MG63 (cell line): ENCODE results near the gene CNGA3. TPM values are rescaled to one million over a fixed set of nuclear protein-coding genes. Genes with fewer than 3 reads are reported as not detected.
A peak's percentile ranks its signal among the peaks of the same experiment; 100 is the strongest.
"Not testable (repeated sequence)": the region's sequence is repeated elsewhere in the genome, so short reads cannot be mapped to it uniquely, and the experiment has no call there.

ENCODE experiments used
- DNase-seq: peaks from one replicate; pipeline ENCODE4 v3.0.0-alpha.2; 2020
- H3K27me3 ChIP-seq: fragments of 250-450 bp; sonication (Bioruptor Pico); 2 replicates; pipeline ENCODE4 v1.5.1; 2020; ENCODE audit warnings: mild to moderate bottlenecking, moderate library complexity
- H3K36me3 ChIP-seq: fragments of 250-450 bp; sonication (Bioruptor Pico); 2 replicates; pipeline ENCODE4 v1.5.1; 2020; ENCODE audit warnings: mild to moderate bottlenecking, moderate library complexity
- H3K4me3 ChIP-seq: fragments of 250-450 bp; sonication (Bioruptor Pico); 2 replicates; pipeline ENCODE4 v1.5.1; 2020; ENCODE audit warnings: mild to moderate bottlenecking, moderate library complexity
- H3K9me3 ChIP-seq: fragments of 250-450 bp; sonication (Bioruptor Pico); 2 replicates; pipeline ENCODE4 v1.5.1; 2020; ENCODE audit warnings: mild to moderate bottlenecking, moderate library complexity
- total RNA-seq: library from RNA; depleted of rRNA; stranded (reverse); fragments of >200 nt; shearing (Covaris generic); gene quantifications from 2 replicates; pipeline ENCODE4 v1.2.3, GENCODE V29; 2014; ENCODE audit warnings: low replicate concordance

CNGA3 gene
- total RNA-seq, 1 experiment from 2014 or later: not detected

GRCh38 chr2:98405301-98405700, 59.0 kb downstream of the CNGA3 start:
- Histone ChIP-seq H3K9me3 (no peaks in the 10 kb centered on the region), H3K27me3 (peaks cover 17% of the 10 kb centered on the region), H3K36me3 (no peaks in the 10 kb centered on the region), H3K4me3 (no peak overlapping the region)
- DNase-seq: no peak

DNA sequence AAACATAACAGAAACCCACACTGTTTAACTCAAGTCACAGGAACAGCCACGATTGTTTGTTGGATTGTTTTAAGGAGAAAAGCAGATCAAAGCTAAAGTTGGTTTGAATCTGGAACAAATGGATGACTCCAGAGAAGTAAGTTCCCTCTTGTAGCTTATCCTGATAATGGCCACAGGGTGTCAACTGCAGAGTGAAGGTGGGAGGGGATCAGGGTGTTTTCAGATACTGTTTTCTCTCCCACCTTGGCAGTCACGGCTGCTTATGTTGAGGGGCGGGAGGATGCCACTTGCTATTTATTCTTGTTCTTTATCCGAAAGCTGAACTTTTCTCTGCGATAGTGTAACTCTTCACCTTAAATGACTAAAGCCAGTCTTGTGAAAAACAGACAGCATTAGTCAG, 61.9 kb downstream of the CNGA3 start:
- no peak for DNase-seq
- no peaks in the 10 kb centered on the region for H3K36me3 ChIP-seq
- H3K27me3 ChIP-seq: no peaks in the 10 kb centered on the region; the same call in 1 of the 2 replicates
- no peak overlapping the region for H3K4me3 ChIP-seq
- H3K9me3 ChIP-seq: no peaks in the 10 kb centered on the region

GRCh38 chr2:98412751-98413458, 66.6 kb downstream of the CNGA3 start:
- Histone ChIP-seq H3K36me3 (no peaks in the 10 kb centered on the region), H3K4me3 (no peak overlapping the region), H3K27me3 (no peaks in the 10 kb centered on the region), H3K9me3 (no peaks in the 10 kb centered on the region)
- DNase-seq: peak; percentile 5

DNA sequence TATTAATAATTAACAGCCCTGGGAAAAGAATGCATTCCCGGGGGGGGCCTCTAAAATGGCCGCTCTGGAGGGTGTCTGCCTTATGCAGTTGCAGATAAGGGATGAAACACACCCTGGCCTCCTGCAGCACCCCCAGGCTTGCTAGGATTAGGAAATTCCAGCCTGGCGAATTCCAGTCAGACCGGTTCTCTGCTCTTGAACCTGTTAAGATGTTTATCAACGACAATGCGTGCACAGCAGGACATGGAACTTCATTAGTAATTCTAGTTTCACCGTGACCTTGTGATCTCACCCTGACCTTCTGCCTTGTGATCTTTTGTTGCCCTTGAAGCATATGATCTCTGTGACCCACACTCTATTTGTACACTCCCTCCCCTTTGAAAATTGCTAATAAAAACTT, 68.0 kb downstream of the CNGA3 start:
- not testable (repeated sequence) for DNase-seq, H3K36me3 ChIP-seq, H3K9me3 ChIP-seq, H3K4me3 ChIP-seq, H3K27me3 ChIP-seq

DNA sequence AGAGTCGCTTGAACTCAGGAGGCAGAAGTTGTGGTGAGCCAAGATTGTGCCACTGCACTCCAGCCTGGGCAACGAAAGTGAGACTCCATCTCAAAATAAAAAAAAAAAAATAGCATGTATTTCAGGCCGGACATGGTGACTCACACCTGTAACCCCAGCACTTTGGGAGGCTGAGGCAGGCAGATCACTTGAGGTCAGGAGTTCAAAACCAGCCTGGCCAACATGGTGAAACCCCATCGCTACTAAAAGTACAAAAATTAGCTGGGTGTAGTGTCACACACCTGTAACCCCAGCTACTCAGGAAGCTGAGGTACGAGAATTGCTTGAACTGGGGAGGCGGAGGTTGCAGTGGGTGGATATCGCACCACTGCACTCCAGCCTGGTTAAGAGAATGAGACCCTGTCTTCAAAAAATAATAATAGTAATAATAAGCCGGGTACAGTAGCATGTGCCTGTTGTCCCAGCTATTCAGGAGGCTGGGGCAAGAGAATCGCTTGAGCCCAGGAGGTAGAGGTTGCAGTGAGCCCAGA, 69.5 kb downstream of the CNGA3 start:
- H3K27me3 ChIP-seq, DNase-seq, H3K9me3 ChIP-seq, H3K4me3 ChIP-seq, H3K36me3 ChIP-seq: not testable (repeated sequence)

GRCh38 chr2:98416383-98417159, 70.3 kb downstream of the CNGA3 start:
- Histone ChIP-seq H3K36me3 (no peaks in the 10 kb centered on the region), H3K9me3 (0 out of 2 replicates have a peak, but pooled peaks cover 2% of the 10 kb centered on the region), H3K4me3 (no peak overlapping the region), H3K27me3 (no peaks in the 10 kb centered on the region)
- DNase-seq: no peak

DNA sequence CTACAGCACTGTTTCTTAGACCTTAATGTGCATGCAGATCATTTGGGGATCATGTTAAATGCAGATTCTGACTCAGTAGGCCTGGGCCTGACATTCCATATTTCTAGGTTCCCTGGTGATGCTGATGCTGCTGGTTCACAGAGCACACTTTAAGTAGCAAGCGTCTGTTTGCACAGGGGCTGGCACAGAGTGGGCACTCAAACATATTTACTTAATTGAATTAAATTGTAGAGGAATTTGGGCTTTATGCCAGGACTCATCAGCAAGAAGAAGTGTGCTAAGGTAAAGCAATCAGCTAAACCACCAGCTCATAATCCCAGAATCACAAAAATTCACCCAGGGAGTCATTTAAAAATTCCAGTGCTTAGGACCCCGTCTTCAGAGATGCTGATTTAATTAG, 73.3 kb downstream of the CNGA3 start:
- no peaks in the 10 kb centered on the region for H3K27me3 ChIP-seq

GRCh38 chr2:98419977-98420725, 73.9 kb downstream of the CNGA3 start:
- H3K36me3 ChIP-seq: no peaks in the 10 kb centered on the region
- no peak for DNase-seq
- H3K27me3 ChIP-seq: no peaks in the 10 kb centered on the region
- H3K4me3 ChIP-seq: no peak overlapping the region
- peaks cover 9% of the 10 kb centered on the region for H3K9me3 ChIP-seq

More for the DNA sequence above, 73.3 kb downstream of the CNGA3 start:
- H3K4me3 ChIP-seq: no peak overlapping the region
- no peak for DNase-seq
- peaks cover 9% of the 10 kb centered on the region for H3K9me3 ChIP-seq
- H3K36me3 ChIP-seq: no peaks in the 10 kb centered on the region

GRCh38 chr2:98422449-98422848, 76.2 kb downstream of the CNGA3 start:
- peaks cover 9% of the 10 kb centered on the region for H3K9me3 ChIP-seq
- H3K4me3 ChIP-seq: no peak overlapping the region
- no peaks in the 10 kb centered on the region for H3K36me3 ChIP-seq
- no peak for DNase-seq
- H3K27me3 ChIP-seq: no peaks in the 10 kb centered on the region

DNA sequence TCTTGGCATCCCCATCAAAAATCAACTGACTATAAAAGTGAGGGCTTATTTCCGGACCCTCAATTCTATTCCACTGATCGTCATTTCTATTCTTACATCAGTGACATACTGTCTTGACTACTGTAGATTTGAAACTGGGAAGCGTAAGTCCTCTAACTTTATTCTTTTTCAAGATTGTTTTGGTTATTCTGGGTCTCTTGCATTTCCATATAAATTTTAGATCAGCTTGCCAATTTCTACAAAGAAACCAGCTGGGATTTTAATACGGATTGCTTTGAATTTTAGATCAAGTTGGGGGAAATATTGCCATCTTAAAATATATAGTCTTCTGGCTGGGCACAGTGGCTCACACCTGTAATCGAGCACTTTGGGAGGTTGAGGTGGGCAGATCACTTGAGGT, 80.5 kb downstream of the CNGA3 start:
- no peaks in the 10 kb centered on the region for H3K36me3 ChIP-seq
- H3K9me3 ChIP-seq: peaks cover 7% of the 10 kb centered on the region
- DNase-seq: no peak
- H3K27me3 ChIP-seq: no peaks in the 10 kb centered on the region
- no peak overlapping the region for H3K4me3 ChIP-seq

GRCh38 chr2:98432145-98432544, 85.9 kb downstream of the CNGA3 start:
- H3K9me3 ChIP-seq: peaks cover 6% of the 10 kb centered on the region
- no peaks in the 10 kb centered on the region for H3K27me3 ChIP-seq
- H3K4me3 ChIP-seq: no peak overlapping the region
- H3K36me3 ChIP-seq: no peaks in the 10 kb centered on the region
- no peak for DNase-seq

DNA sequence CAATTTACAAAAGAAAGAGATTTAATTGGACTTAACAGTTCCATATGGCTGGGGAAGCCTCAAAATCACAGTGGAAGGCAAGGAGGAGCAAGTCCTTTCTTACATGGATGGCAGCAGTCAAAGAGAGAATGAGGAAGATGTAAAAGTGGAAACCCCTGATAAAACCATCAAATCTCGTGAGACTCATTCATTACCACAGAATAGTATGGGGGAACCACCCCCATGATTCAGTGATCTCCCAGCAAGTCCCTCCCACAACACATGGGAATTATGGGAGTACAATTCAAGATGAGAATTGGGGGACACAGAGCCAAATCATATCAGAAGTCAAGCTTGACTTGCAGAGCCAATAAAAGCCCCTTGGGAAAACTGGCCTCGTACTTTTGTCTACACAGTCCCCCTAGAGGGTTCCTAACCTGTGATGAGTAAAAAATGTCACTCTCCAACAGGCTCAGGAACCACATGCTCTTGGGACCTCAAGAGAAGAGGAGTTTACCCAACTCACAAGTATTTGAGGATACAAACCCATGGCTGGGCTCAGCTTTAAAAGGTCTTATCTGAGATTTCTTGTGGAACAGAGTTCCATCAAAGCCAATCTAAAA, 87.2 kb downstream of the CNGA3 start:
- H3K27me3 ChIP-seq: no peaks in the 10 kb centered on the region; the same call in 1 of the 2 replicates
- H3K36me3 ChIP-seq: no peaks in the 10 kb centered on the region
- H3K4me3 ChIP-seq: no peak overlapping the region

DNA sequence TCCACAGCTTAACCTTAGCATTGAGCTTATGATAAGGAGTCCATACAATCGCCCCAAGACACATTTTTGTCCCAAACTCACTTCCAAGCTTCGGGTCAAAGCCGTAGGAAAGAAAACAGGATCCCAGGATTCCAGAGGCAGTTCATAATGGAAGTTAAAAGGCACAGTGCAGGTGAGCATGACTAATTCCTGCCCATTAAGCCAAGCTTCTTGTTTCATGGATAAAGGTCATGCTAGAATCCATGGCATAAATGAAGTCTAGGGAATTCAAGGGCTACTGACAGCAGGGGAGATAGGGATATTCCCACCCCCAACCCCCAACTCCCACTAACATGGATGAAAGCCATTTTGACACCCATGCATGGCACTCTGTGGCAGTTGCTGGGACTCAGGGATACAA, 88.2 kb downstream of the CNGA3 start:
- no peak for DNase-seq
- Histone ChIP-seq H3K36me3 (no peaks in the 10 kb centered on the region), H3K4me3 (no peak overlapping the region), H3K9me3 (peaks cover 12% of the 10 kb centered on the region), H3K27me3 (peaks cover 2% of the 10 kb centered on the region; the same call in 1 of the 2 replicates)

More for the DNA sequence above, 87.2 kb downstream of the CNGA3 start:
- H3K9me3 ChIP-seq: peaks cover 6% of the 10 kb centered on the region
- no peak for DNase-seq

- not testable (repeated sequence) for DNase-seq, H3K4me3 ChIP-seq, H3K27me3 ChIP-seq, H3K36me3 ChIP-seq
- peaks cover 12% of the 10 kb centered on the region for H3K9me3 ChIP-seq
Measured at GRCh38 chr2:98435670-98436069, 89.4 kb downstream of the CNGA3 start.

DNA sequence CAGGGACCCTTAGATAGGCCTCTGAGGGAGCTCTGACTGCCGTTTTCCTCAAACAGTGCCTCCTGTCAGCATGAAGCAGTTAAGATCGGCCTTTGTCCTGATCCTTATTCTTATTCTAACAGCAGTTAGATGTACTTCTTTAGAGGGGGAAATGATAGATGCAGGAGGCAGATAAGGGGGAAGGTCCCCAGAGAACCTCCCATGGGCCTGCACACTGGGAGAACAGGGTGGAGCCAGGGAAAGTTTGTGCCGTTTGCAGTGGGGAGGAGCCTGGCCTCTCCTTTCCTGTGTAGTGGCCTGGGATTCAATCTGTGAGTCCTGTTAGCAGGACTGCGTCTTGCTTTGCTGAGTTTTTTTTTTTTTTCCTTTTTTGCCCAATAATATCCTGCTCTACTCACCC, 90.5 kb downstream of the CNGA3 start:
- Histone ChIP-seq H3K36me3 (no peaks in the 10 kb centered on the region), H3K9me3 (peaks cover 12% of the 10 kb centered on the region), H3K27me3 (peaks cover 2% of the 10 kb centered on the region; the same call in 1 of the 2 replicates), H3K4me3 (no peak overlapping the region)
- no peak for DNase-seq
